SK-N-SH (cell line): ENCODE data around the gene MAGEF1. TPM values are rescaled to one million over a fixed set of nuclear protein-coding genes. Genes with fewer than 3 reads are reported as not detected.

Experiments used
- CTCF ChIA-PET: fragments of 300-600, 350-600 bp; formaldehyde crosslinking; extraction: SDS; loops from one replicate; lab custom pipeline; 2021; lab: Yijun Ruan, JAX
- POLR2A ChIA-PET: fragments of 350-600 bp; sonication (Branson Sonifier 250); formaldehyde crosslinking; extraction: SDS; loops from one replicate; lab custom pipeline; 2020; ENCODE audit warnings: antibody characterized with exemption, inconsistent platforms; lab: Yijun Ruan, JAX
- DNase-seq: peaks from one replicate; pipeline ENCODE4 v3.0.0; 2012
- H2AFZ ChIP-seq: fragments of 200-600 bp; sonication (generic); 2 replicates; pipeline ENCODE4 v1.8.1; 2016; ENCODE audit warnings: antibody characterized with exemption, mild to moderate bottlenecking, low read depth
- H3F3A ChIP-seq: fragments of 200-600 bp; sonication (generic); replicated peaks from 2 replicates; pipeline ENCODE3; 2016; ENCODE audit warnings: antibody characterized with exemption, mild to moderate bottlenecking; ENCODE audit not compliant: insufficient read depth
- H3K27ac ChIP-seq, 2 experiments: fragments of 200-500 bp in 1 of 2; fragments of 200-600 bp in 1 of 2; sonication (Bioruptor generic) in 1 of 2; sonication (generic), shearing (Covaris generic) in 1 of 2; 2 replicates each; pipeline versions ENCODE4 v1.5.1 to v1.6.1; 2014 to 2016; ENCODE audit warnings: low read depth in 2 of 2, inconsistent platforms in 1 of 2, low read length in 1 of 2, mild to moderate bottlenecking in 1 of 2, mixed read lengths in 1 of 2
- H3K27me3 ChIP-seq: fragments of 200-600 bp; sonication (generic), shearing (Covaris generic); 2 replicates; pipeline ENCODE4 v1.6.1; 2016; ENCODE audit warnings: mixed run types; ENCODE audit not compliant: insufficient read depth
- H3K36me3 ChIP-seq, 2 experiments: fragments of 200-500 bp in 1 of 2; fragments of 200-600 bp in 1 of 2; sonication (Bioruptor generic) in 1 of 2; sonication (generic) in 1 of 2; replicated peaks in 1 of 2; 2 replicates each; pipeline versions ENCODE3 to v1.5.1; 2014 to 2016; ENCODE audit warnings: low read length in 1 of 2, mild to moderate bottlenecking in 1 of 2; ENCODE audit not compliant: insufficient read depth in 2 of 2, control insufficient read depth in 1 of 2
- H3K4me1 ChIP-seq, 2 experiments: fragments of 200-500 bp in 1 of 2; fragments of 200-600 bp in 1 of 2; sonication (Bioruptor generic) in 1 of 2; sonication (generic), shearing (Covaris generic) in 1 of 2; 2 replicates each; pipeline versions ENCODE4 v1.5.1 to v1.6.1; 2014 to 2016; ENCODE audit warnings: low read depth in 1 of 2, low read length in 1 of 2, mixed run types in 1 of 2; ENCODE audit not compliant: insufficient read depth in 2 of 2, control insufficient read depth in 1 of 2
- H3K4me2 ChIP-seq: fragments of 200-600 bp; sonication (generic), shearing (Covaris generic); 2 replicates; pipeline ENCODE4 v1.6.1; 2017; ENCODE audit warnings: mixed run types
- H3K4me3 ChIP-seq, 2 experiments: fragments of 200-500 bp in 1 of 2; fragments of 200-600 bp in 1 of 2; sonication (Bioruptor generic) in 1 of 2; sonication (generic), shearing (Covaris generic) in 1 of 2; 2 replicates each; pipeline versions ENCODE4 v1.5.1 to v1.8.1; 2014 to 2016; ENCODE audit warnings: low read depth in 2 of 2, inconsistent platforms in 1 of 2, low read length in 1 of 2, mild to moderate bottlenecking in 1 of 2, mixed read lengths in 1 of 2, moderate library complexity in 1 of 2
- H3K79me2 ChIP-seq: fragments of 200-600 bp; sonication (generic); 2 replicates; pipeline ENCODE4 v1.8.1; 2017; ENCODE audit warnings: mild to moderate bottlenecking; ENCODE audit not compliant: insufficient read depth
- H3K9ac ChIP-seq: fragments of 200-600 bp; sonication (generic); 2 replicates; pipeline ENCODE4 v1.6.1; 2017; ENCODE audit warnings: mixed run types
- H3K9me2 ChIP-seq: fragments of 200-600 bp; sonication (generic); 2 replicates; pipeline ENCODE4 v1.6.1; 2017; ENCODE audit warnings: mixed run types
- H3K9me3 ChIP-seq: fragments of 200-600 bp; sonication (generic); 2 replicates; pipeline ENCODE4 v1.6.1; 2017; ENCODE audit warnings: mixed run types, mild to moderate bottlenecking, moderate library complexity
- H4K20me1 ChIP-seq: fragments of 200-600 bp; sonication (generic); 2 replicates; pipeline ENCODE4 v1.6.1; 2017; ENCODE audit warnings: mild to moderate bottlenecking, mixed run types; ENCODE audit not compliant: insufficient read depth
- ELF1 ChIP-seq: IDR thresholded peaks from 2 replicates; pipeline ENCODE4 v1.4.0; 2012
- EP300 ChIP-seq, 2 experiments: IDR thresholded peaks; 2 replicates each; pipeline versions ENCODE4 v1.4.0 to v1.6.1; 2012; ENCODE audit warnings: borderline replicate concordance in 1 of 2, low read depth in 1 of 2, low read length in 1 of 2
- EZH2phosphoT487 ChIP-seq: fragments of 200-600 bp; sonication (generic); IDR thresholded peaks from 2 replicates; pipeline ENCODE4 v1.6.1; 2017; ENCODE audit warnings: low read depth, mixed run types, mild to moderate bottlenecking, antibody characterized with exemption, moderate library complexity, borderline replicate concordance
- FOXJ3 ChIP-seq: sonication (generic); formaldehyde crosslinking; IDR thresholded peaks from 2 replicates; pipeline ENCODE4 v1.5.1; 2020; ENCODE audit warnings: mild to moderate bottlenecking, missing genetic modification reagents
- FOXM1 ChIP-seq: IDR thresholded peaks from 2 replicates; pipeline ENCODE4 v1.4.0; 2012; ENCODE audit warnings: low read depth, mild to moderate bottlenecking
- GABPA ChIP-seq: IDR thresholded peaks from 2 replicates; pipeline ENCODE4 v1.4.0; 2012; ENCODE audit warnings: low read depth, mild to moderate bottlenecking
- JUND ChIP-seq: IDR thresholded peaks from 2 replicates; pipeline ENCODE4 v1.4.0; 2012
- MEF2A ChIP-seq: IDR thresholded peaks from 2 replicates; pipeline ENCODE4 v1.4.0; 2012; ENCODE audit warnings: low read depth, borderline replicate concordance
- NRF1 ChIP-seq: IDR thresholded peaks from 2 replicates; pipeline ENCODE4 v1.6.1; 2012; ENCODE audit warnings: low read depth, mild to moderate bottlenecking, low read length
- POLR2AphosphoS5 ChIP-seq: IDR thresholded peaks from 2 replicates; pipeline ENCODE4 v1.6.1; 2012; ENCODE audit warnings: low read depth, low read length
- RAD21 ChIP-seq: IDR thresholded peaks from 2 replicates; pipeline ENCODE4 v1.6.1; 2012; ENCODE audit warnings: mild to moderate bottlenecking, low read length
- SIN3A ChIP-seq: IDR thresholded peaks from 2 replicates; pipeline ENCODE4 v1.6.1; 2012; ENCODE audit warnings: low read depth, mild to moderate bottlenecking, low read length, moderate library complexity, borderline replicate concordance
- SMC3 ChIP-seq: IDR thresholded peaks from 2 replicates; pipeline ENCODE4 v1.6.1; 2012; ENCODE audit warnings: low read depth, low read length, improper control_type of control experiment
- WGBS: methylation state at CpG from one replicate; pipeline ENCODE4 v1.1.6; 2017; ENCODE audit warnings: low lambda C conversion rate; 5-methylcytosine and 5-hydroxymethylcytosine counted together
- polyA plus RNA-seq, 3 experiments: library from polyadenylated mRNA; depleted of rRNA; stranded (reverse); fragments of >200 nt; gene quantifications; 2 replicates each; pipeline ENCODE4 v1.2.3, GENCODE V29; 2012
- TF ChIP-seq, protein P1 (sequence below): IDR thresholded peaks from 2 replicates; pipeline ENCODE4 v1.4.0; 2012; ENCODE audit warnings: low read depth, borderline replicate concordance
- TF ChIP-seq, protein P2 (sequence below): fragments of 150-350 bp; IDR thresholded peaks from 2 replicates; pipeline ENCODE4 v1.6.1; 2017; ENCODE audit warnings: antibody characterized with exemption, low read length, low read depth, borderline replicate concordance
- TF ChIP-seq, protein P3 (sequence below): fragments of 200-600 bp; sonication (generic); IDR thresholded peaks from 2 replicates; pipeline ENCODE4 v1.6.1; 2017; ENCODE audit warnings: antibody characterized with exemption, mild to moderate bottlenecking, moderate library complexity
- TF ChIP-seq, protein P4 (sequence below): IDR thresholded peaks from 2 replicates; pipeline ENCODE4 v1.4.0; 2012; ENCODE audit warnings: low read depth, borderline replicate concordance

MAGEF1 gene
- polyA plus RNA-seq, 1 of the 3 experiments (the other 2 are of a cell fraction): 45.2 TPM

DNA sequence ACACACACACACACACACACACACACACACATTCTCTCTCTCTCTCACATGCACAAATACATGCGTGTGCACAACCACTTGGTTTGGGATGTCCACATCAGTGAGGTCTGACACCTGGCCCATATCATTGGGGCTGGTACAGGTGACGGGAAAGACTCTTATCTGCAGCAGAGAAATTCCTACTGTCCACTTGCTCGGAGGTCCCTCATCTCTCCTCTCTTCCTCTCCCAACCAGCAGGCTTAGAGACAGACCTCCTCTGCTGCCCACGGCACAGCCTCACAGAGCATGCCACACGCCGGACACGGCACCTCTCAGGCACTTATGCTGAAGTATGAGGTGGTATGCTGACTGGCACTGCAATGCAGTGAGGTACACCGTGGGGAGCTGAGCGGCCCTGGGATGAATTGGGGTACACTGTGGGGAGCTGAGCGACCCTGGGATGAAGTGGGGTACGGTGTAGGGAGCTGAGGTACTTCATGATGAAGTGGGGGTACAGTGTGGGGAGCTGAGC lies 41.7 kb downstream of the MAGEF1 start:
- Histone ChIP-seq H3K79me2 (no peaks in the 10 kb centered on the region), H4K20me1 (no peaks in the 10 kb centered on the region), H3K36me3 (no peaks in the 10 kb centered on the region), H3F3A (no peaks in the 10 kb centered on the region), H3K9me3 (no peaks in the 10 kb centered on the region), H3K27me3 (no peaks in the 10 kb centered on the region; the same call in 1 of the 2 replicates), H3K4me3 (no peak overlapping the region), H2AFZ (no peak overlapping the region), H3K4me2 (no peak overlapping the region), H3K9ac (no peak overlapping the region), H3K4me1 (peaks cover 0 to 9% of the 10 kb centered on the region in 2 experiments; a peak in 1 of 4 replicates), H3K27ac (no peak overlapping the region), H3K9me2 (no peaks in the 10 kb centered on the region)
- TF ChIP-seq, protein P1, sequence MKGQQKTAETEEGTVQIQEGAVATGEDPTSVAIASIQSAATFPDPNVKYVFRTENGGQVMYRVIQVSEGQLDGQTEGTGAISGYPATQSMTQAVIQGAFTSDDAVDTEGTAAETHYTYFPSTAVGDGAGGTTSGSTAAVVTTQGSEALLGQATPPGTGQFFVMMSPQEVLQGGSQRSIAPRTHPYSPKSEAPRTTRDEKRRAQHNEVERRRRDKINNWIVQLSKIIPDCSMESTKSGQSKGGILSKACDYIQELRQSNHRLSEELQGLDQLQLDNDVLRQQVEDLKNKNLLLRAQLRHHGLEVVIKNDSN: no peak
- TF ChIP-seq, protein P2, sequence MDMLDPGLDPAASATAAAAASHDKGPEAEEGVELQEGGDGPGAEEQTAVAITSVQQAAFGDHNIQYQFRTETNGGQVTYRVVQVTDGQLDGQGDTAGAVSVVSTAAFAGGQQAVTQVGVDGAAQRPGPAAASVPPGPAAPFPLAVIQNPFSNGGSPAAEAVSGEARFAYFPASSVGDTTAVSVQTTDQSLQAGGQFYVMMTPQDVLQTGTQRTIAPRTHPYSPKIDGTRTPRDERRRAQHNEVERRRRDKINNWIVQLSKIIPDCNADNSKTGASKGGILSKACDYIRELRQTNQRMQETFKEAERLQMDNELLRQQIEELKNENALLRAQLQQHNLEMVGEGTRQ: no peak
- no peak for TF ChIP-seq POLR2AphosphoS5
- no peak for TF ChIP-seq NRF1
- no peak for TF ChIP-seq SMC3
- TF ChIP-seq ELF1: no peak
- TF ChIP-seq RAD21: no peak
- TF ChIP-seq GABPA: no peak
- TF ChIP-seq EP300 (IDR thresholded peaks at IDR 0.05; ENCODE audit: borderline replicate concordance in 1 of 2, low read depth in 1 of 2, low read length in 1 of 2): no peak
- TF ChIP-seq MEF2A: no peak
- no peak for TF ChIP-seq EZH2phosphoT487
- no peak for TF ChIP-seq FOXJ3 (CRISPR knock-in tag)
- no peak for TF ChIP-seq JUND
- TF ChIP-seq, protein P3, sequence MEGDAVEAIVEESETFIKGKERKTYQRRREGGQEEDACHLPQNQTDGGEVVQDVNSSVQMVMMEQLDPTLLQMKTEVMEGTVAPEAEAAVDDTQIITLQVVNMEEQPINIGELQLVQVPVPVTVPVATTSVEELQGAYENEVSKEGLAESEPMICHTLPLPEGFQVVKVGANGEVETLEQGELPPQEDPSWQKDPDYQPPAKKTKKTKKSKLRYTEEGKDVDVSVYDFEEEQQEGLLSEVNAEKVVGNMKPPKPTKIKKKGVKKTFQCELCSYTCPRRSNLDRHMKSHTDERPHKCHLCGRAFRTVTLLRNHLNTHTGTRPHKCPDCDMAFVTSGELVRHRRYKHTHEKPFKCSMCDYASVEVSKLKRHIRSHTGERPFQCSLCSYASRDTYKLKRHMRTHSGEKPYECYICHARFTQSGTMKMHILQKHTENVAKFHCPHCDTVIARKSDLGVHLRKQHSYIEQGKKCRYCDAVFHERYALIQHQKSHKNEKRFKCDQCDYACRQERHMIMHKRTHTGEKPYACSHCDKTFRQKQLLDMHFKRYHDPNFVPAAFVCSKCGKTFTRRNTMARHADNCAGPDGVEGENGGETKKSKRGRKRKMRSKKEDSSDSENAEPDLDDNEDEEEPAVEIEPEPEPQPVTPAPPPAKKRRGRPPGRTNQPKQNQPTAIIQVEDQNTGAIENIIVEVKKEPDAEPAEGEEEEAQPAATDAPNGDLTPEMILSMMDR: no peak
- TF ChIP-seq FOXM1: no peak
- TF ChIP-seq, protein P4, sequence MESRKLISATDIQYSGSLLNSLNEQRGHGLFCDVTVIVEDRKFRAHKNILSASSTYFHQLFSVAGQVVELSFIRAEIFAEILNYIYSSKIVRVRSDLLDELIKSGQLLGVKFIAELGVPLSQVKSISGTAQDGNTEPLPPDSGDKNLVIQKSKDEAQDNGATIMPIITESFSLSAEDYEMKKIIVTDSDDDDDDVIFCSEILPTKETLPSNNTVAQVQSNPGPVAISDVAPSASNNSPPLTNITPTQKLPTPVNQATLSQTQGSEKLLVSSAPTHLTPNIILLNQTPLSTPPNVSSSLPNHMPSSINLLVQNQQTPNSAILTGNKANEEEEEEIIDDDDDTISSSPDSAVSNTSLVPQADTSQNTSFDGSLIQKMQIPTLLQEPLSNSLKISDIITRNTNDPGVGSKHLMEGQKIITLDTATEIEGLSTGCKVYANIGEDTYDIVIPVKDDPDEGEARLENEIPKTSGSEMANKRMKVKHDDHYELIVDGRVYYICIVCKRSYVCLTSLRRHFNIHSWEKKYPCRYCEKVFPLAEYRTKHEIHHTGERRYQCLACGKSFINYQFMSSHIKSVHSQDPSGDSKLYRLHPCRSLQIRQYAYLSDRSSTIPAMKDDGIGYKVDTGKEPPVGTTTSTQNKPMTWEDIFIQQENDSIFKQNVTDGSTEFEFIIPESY: no peak
- TF ChIP-seq SIN3A: no peak
- no peak for DNase-seq
- WGBS: 62% methylated on average over 6 of the region's 11 CpGs
- ChIA-PET POLR2A (interaction anchor here (1.0 kb wide), 1 partner anchor 42 kb away, joined by 4 read pairs; the partner anchor contains the start of gene MAGEF1), CTCF (no interaction called here)
